IPS DF 4.7 (cell line): ENCODE results near the gene PLXNC1.

ENCODE experiments used
- DNase-seq: peaks from one replicate; pipeline ENCODE4 v3.0.0-alpha.2; 2013; ENCODE audit warnings: low spot score; ENCODE audit errors: extremely low read depth

The PLXNC1 gene

GRCh38 chr12:94147991-94148738 is at the start of gene PLXNC1:
Gene PLXNC1 (plus strand): TSS chr12:94148577. CDS start chr12:94148972, 395 bp downstream.
- DNase-seq = no peak

- DNase-seq = no peak
Observed at GRCh38 chr12:94099191-94099590, 49.2 kb upstream of the PLXNC1 start.

- no peak for DNase-seq
Observed at GRCh38 chr12:94099632-94100031, 48.7 kb upstream of the PLXNC1 start.

- no peak for DNase-seq
Observed at GRCh38 chr12:94100211-94100627, 48.2 kb upstream of the PLXNC1 start.

- DNase-seq = no peak
Observed at GRCh38 chr12:94100990-94101737, 47.2 kb upstream of the PLXNC1 start.

- DNase-seq = peak; percentile 90
Observed at GRCh38 chr12:94101738-94102660, 46.4 kb upstream of the PLXNC1 start.

- DNase-seq = no peak
Observed at GRCh38 chr12:94103986-94104385, 44.4 kb upstream of the PLXNC1 start.

GRCh38 chr12:94107910-94108309 is 40.5 kb upstream of the PLXNC1 start:
- no peak for DNase-seq

GRCh38 chr12:94109160-94109559 is 39.2 kb upstream of the PLXNC1 start:
- DNase-seq = no peak

- DNase-seq = no peak
Observed at GRCh38 chr12:94110258-94110657, 38.1 kb upstream of the PLXNC1 start.

- DNase-seq = no peak
Observed at GRCh38 chr12:94111302-94111701, 37.1 kb upstream of the PLXNC1 start.

- no peak for DNase-seq
Observed at GRCh38 chr12:94112121-94112520, 36.3 kb upstream of the PLXNC1 start.

GRCh38 chr12:94114166-94114565 is 34.2 kb upstream of the PLXNC1 start:
- no peak for DNase-seq

GRCh38 chr12:94116191-94116590 is 32.2 kb upstream of the PLXNC1 start:
- no peak for DNase-seq

- no peak for DNase-seq
Observed at GRCh38 chr12:94121886-94122285, 26.5 kb upstream of the PLXNC1 start.

- no peak for DNase-seq
Observed at GRCh38 chr12:94122591-94122990, 25.8 kb upstream of the PLXNC1 start.

GRCh38 chr12:94123127-94123526 is 25.2 kb upstream of the PLXNC1 start:
- no peak for DNase-seq

GRCh38 chr12:94126067-94126466 is 22.3 kb upstream of the PLXNC1 start:
- no peak for DNase-seq

- DNase-seq = no peak
Observed at GRCh38 chr12:94127239-94128131, 20.9 kb upstream of the PLXNC1 start.

GRCh38 chr12:94128280-94128679 is 20.1 kb upstream of the PLXNC1 start:
- DNase-seq = no peak
